K562 (cell line): ENCODE measurements around the gene CHKB. TPM values are rescaled to one million over a fixed set of nuclear protein-coding genes. Genes with fewer than 3 reads are reported as not detected.

Experiments used
- ATAC-seq: fragments of 200-7000 bp; cut with Tn5 transposase; 3 replicates; pipeline ENCODE4 v1.9.1; 2020; ENCODE audit warnings: moderate library complexity
- BruUV-seq: library from RNA; stranded (reverse); fragments of 400-500 nt; replicated peaks from 2 replicates; lab custom pipeline; 2021; lab: Mats Ljungman, UMichigan
- CTCF ChIA-PET: fragments of 300-600 bp; formaldehyde crosslinking; extraction: SDS; loops from one replicate; lab custom pipeline; 2021; ENCODE audit warnings: low intra/inter-chr PET ratio; lab: Yijun Ruan, JAX
- POLR2A ChIA-PET: fragments of 300-600, 350-650 bp; sonication (Branson Sonifier 250); formaldehyde crosslinking; extraction: SDS; loops from one replicate; lab custom pipeline; 2021; ENCODE audit warnings: antibody characterized with exemption, inconsistent platforms; lab: Yijun Ruan, JAX
- DNase-seq, 4 experiments: peaks; one replicate each; pipeline versions ENCODE4 v3.0.0 to v3.0.0-alpha.2; 2011 to 2018; ENCODE audit warnings: low spot score in 3 of 4, mixed read lengths in 3 of 4; ENCODE audit errors: extremely low read depth in 1 of 4
- FAIRE-seq: peaks from 2 replicates; lab custom pipeline; 2011; peaks lifted over from hg19 to GRCh38; lab: Jason Lieb, UNC
- H2AFZ ChIP-seq: 2 replicates; pipeline ENCODE4 v1.6.0; 2011; ENCODE audit warnings: low read depth, low read length, control low read depth, inconsistent platforms
- H3K27ac ChIP-seq: fragments of 200-600 bp; 3 replicates; pipeline ENCODE4 v1.8.0; 2011; ENCODE audit warnings: low read depth, mild to moderate bottlenecking, control low read depth, inconsistent platforms, low read length, moderate library complexity, mixed read lengths; ENCODE audit errors: extremely low read depth
- H3K27me3 ChIP-seq, 2 experiments: fragments of 300-600 bp in 1 of 2; 2 replicates in 1 of 2; 3 replicates in 1 of 2; pipeline versions ENCODE4 v1.6.0 to v1.8.0; 2011; ENCODE audit warnings: inconsistent platforms in 2 of 2, low read length in 2 of 2, mild to moderate bottlenecking in 1 of 2, mixed read lengths in 1 of 2, moderate library complexity in 1 of 2; ENCODE audit not compliant: control insufficient read depth in 2 of 2, insufficient read depth in 2 of 2
- H3K36me3 ChIP-seq: fragments of 300-600 bp; 3 replicates; pipeline ENCODE4 v1.8.0; 2011; ENCODE audit warnings: mild to moderate bottlenecking, low read length, inconsistent platforms; ENCODE audit not compliant: control insufficient read depth, insufficient read depth
- H3K4me1 ChIP-seq, 2 experiments: fragments of 200-600 bp in 1 of 2; replicated peaks in 1 of 2; 2 replicates in 1 of 2; 3 replicates in 1 of 2; pipeline versions ENCODE4 v1.5.1 to v1.8.0; 2011; ENCODE audit warnings: inconsistent platforms in 2 of 2, low read length in 2 of 2, mild to moderate bottlenecking in 1 of 2, mixed read lengths in 1 of 2, moderate library complexity in 1 of 2; ENCODE audit not compliant: control insufficient read depth in 2 of 2, insufficient read depth in 2 of 2
- H3K4me2 ChIP-seq: 2 replicates; pipeline ENCODE4 v1.6.1; 2011; ENCODE audit warnings: low read length, control low read depth, inconsistent platforms, mixed read lengths; ENCODE audit not compliant: insufficient read depth
- H3K4me3 ChIP-seq: fragments of 200-600 bp; sonication (generic), shearing (Covaris generic); 2 replicates; pipeline ENCODE4 v1.5.1; 2016; ENCODE audit warnings: control low read depth, inconsistent platforms
- H3K79me2 ChIP-seq: fragments of 200-600 bp; 3 replicates; pipeline ENCODE4 v1.8.0; 2011; ENCODE audit warnings: low read length, inconsistent platforms; ENCODE audit not compliant: control insufficient read depth, insufficient read depth
- H3K9ac ChIP-seq, 2 experiments: 2 replicates each; pipeline versions ENCODE4 v1.6.0 to v1.6.1; 2011; ENCODE audit warnings: low read depth in 2 of 2, low read length in 2 of 2, control low read depth in 1 of 2, inconsistent platforms in 1 of 2, mild to moderate bottlenecking in 1 of 2, mixed read lengths in 1 of 2; ENCODE audit not compliant: insufficient read depth in 1 of 2
- H3K9me1 ChIP-seq: one replicate; pipeline ENCODE4 v1.6.0; 2011; ENCODE audit warnings: inconsistent platforms, mild to moderate bottlenecking, low read length, moderate library complexity; ENCODE audit not compliant: control insufficient read depth, insufficient read depth
- H3K9me3 ChIP-seq: replicated peaks from 2 replicates; pipeline ENCODE4 v1.5.1; 2011; ENCODE audit warnings: low read depth, low read length, inconsistent platforms; ENCODE audit not compliant: control insufficient read depth, insufficient read depth
- H4K20me1 ChIP-seq: replicated peaks from 2 replicates; pipeline ENCODE4 v1.6.1; 2011; ENCODE audit warnings: low read length, inconsistent platforms, mixed read lengths; ENCODE audit not compliant: control insufficient read depth, insufficient read depth
- CCAR2 ChIP-seq: fragments of 200-400 bp; formaldehyde crosslinking; IDR thresholded peaks from 2 replicates; pipeline ENCODE4 v1.6.1; 2017; ENCODE audit warnings: mild to moderate bottlenecking, low read depth, low read length
- HCFC1 ChIP-seq: IDR thresholded peaks from 2 replicates; pipeline ENCODE4 v1.6.1; 2012; ENCODE audit warnings: low read depth, low read length, improper control_type of control experiment
- WGBS: fragments of 100-300 bp; shearing (Covaris generic); methylation state at CpG from one replicate; pipeline ENCODE4 v1.1.6; 2016; ENCODE audit warnings: low coverage, mixed read lengths; ENCODE audit not compliant: insufficient coverage; ENCODE audit errors: missing lambda C conversion rate; 5-methylcytosine and 5-hydroxymethylcytosine counted together
- in situ Hi-C: fragments of 300-500 bp; cut with MboI; formaldehyde crosslinking; loops from 4 replicates; pipeline ENCODE4 v1.15.0; 2018; ENCODE audit warnings: inconsistent platforms, mixed read lengths
- intact Hi-C: fragments of 100-400 bp; cut with micrococcal nuclease; formaldehyde crosslinking; loops from 2 replicates; pipeline ENCODE4 v1.14.2; 2022
- polyA plus RNA-seq, 8 experiments: library from polyadenylated mRNA; depleted of rRNA in 4 of 8; stranded (reverse) in 5 of 8; unstranded in 3 of 8; fragments of >200 nt; fragmentation: Nextera tagmentation in 2 of 8; fragmentation: Illumina TruSeq in 1 of 8; extraction: Ambion mirVana in 2 of 8; extraction: Trizol in 1 of 8; gene quantifications; 2 replicates each; pipeline versions ENCODE4 v1.2.1 to v1.2.3, GENCODE V29; 2011 to 2014; ENCODE audit warnings: inconsistent platforms in 1 of 8, missing spikeins in 1 of 8
- total RNA-seq, 7 experiments: library from RNA; depleted of rRNA in 6 of 7; stranded (reverse); fragments of >200 nt in 6 of 7; fragmentation: Illumina TruSeq in 2 of 7; extraction: Trizol in 2 of 7; gene quantifications; 2 replicates each; pipeline versions ENCODE4 v1.2.1 to v1.2.3, GENCODE V29; 2011 to 2021; ENCODE audit warnings: low replicate concordance in 1 of 7
- TF ChIP-seq, protein P1 (sequence below): fragments of 250-450 bp; sonication (Bioruptor Pico); IDR thresholded peaks from 2 replicates; pipeline ENCODE4 v1.4.0; 2020; ENCODE audit warnings: mild to moderate bottlenecking, moderate library complexity, borderline replicate concordance
- TF ChIP-seq, protein P2 (sequence below): fragments of 250-450 bp; sonication (Bioruptor Pico); IDR thresholded peaks from 2 replicates; pipeline ENCODE4 v1.5.0; 2022; ENCODE audit warnings: mild to moderate bottlenecking

The CHKB gene
- total and polyA plus RNA-seq, 9 of the 15 experiments (the other 6 are each of a cell fraction or from before 2014, with no cell fraction given), result 2.7 to 31.0 (median 11.0) TPM

DNA sequence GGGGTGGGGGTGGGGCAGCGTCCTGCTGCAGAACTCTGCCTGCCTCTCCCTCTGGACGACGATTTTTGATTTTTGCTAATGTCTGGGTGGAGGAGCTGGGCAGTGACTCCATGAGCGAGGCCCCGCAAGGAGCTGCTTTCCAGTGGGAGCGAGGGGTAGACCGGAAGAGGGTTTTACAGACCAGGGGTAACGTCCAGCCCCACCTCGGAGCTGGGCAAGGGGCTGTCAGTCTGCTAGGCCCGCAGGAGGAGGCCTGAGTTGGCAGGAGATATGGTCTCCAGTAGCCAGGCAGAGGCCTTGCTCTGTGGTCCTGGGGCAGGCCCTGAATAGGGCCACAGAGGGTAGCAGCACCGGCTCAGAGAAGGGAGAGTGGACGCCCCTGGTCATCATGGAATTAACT, 26.9 kb upstream of the CHKB start:
- TF ChIP-seq CCAR2 (no peak), HCFC1 (no peak)
- TF ChIP-seq, protein P1, sequence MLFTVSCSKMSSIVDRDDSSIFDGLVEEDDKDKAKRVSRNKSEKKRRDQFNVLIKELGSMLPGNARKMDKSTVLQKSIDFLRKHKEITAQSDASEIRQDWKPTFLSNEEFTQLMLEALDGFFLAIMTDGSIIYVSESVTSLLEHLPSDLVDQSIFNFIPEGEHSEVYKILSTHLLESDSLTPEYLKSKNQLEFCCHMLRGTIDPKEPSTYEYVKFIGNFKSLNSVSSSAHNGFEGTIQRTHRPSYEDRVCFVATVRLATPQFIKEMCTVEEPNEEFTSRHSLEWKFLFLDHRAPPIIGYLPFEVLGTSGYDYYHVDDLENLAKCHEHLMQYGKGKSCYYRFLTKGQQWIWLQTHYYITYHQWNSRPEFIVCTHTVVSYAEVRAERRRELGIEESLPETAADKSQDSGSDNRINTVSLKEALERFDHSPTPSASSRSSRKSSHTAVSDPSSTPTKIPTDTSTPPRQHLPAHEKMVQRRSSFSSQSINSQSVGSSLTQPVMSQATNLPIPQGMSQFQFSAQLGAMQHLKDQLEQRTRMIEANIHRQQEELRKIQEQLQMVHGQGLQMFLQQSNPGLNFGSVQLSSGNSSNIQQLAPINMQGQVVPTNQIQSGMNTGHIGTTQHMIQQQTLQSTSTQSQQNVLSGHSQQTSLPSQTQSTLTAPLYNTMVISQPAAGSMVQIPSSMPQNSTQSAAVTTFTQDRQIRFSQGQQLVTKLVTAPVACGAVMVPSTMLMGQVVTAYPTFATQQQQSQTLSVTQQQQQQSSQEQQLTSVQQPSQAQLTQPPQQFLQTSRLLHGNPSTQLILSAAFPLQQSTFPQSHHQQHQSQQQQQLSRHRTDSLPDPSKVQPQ (CRISPR knock-in tag), result no peak
- TF ChIP-seq, protein P2, sequence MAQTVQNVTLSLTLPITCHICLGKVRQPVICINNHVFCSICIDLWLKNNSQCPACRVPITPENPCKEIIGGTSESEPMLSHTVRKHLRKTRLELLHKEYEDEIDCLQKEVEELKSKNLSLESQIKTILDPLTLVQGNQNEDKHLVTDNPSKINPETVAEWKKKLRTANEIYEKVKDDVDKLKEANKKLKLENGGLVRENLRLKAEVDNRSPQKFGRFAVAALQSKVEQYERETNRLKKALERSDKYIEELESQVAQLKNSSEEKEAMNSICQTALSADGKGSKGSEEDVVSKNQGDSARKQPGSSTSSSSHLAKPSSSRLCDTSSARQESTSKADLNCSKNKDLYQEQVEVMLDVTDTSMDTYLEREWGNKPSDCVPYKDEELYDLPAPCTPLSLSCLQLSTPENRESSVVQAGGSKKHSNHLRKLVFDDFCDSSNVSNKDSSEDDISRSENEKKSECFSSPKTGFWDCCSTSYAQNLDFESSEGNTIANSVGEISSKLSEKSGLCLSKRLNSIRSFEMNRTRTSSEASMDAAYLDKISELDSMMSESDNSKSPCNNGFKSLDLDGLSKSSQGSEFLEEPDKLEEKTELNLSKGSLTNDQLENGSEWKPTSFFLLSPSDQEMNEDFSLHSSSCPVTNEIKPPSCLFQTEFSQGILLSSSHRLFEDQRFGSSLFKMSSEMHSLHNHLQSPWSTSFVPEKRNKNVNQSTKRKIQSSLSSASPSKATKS (CRISPR knock-in tag), result no peak
- TF ChIP-seq, all 486 proteins: peak for 0
- no peak for FAIRE-seq

More for the DNA sequence above, 26.9 kb upstream of the CHKB start:
- in situ Hi-C loops, result no loop called here
- CTCF ChIA-PET, result no interaction called here
- Histone ChIP-seq H3K4me2 (no peak overlapping the region), H3K36me3 (no peaks in the 10 kb centered on the region), H3K27me3 (peaks cover 25 to 70% of the 10 kb centered on the region in 2 experiments), H3K27ac (no peak overlapping the region), H3K9me1 (no peaks in the 10 kb centered on the region), H3K79me2 (no peaks in the 10 kb centered on the region), H3K9me3 (no peaks in the 10 kb centered on the region), H3K4me1 (peaks cover 13 to 19% of the 10 kb centered on the region in 2 experiments; a peak in 4 of 5 replicates), H4K20me1 (no peaks in the 10 kb centered on the region), H2AFZ (no peak overlapping the region), H3K4me3 (no peak overlapping the region), H3K9ac (no peak overlapping the region)
- ATAC-seq, result no peak
- DNase-seq, result no peak
- POLR2A ChIA-PET, result interaction anchor here (0.8 kb wide), 1 partner anchor 12 kb away, joined by 4 read pairs; no protein-coding TSS in a partner anchor
- no TSS peak for BruUV-seq
- intact Hi-C loops, result no loop called here
- 4% methylated on average over 10 of the region's 12 CpGs for WGBS
